Stimulated activated naive CD4-positive, alpha-beta T cell treated with Interleukin-2 at 50 U/mL for 16 hours (primary cell): Measurements from ENCODE around the gene LRRC19.

Source experiments
- DNase-seq: peaks from one replicate; lab custom pipeline; 2025; lab: John Stamatoyannopoulos, UW

Gene LRRC19

DNA sequence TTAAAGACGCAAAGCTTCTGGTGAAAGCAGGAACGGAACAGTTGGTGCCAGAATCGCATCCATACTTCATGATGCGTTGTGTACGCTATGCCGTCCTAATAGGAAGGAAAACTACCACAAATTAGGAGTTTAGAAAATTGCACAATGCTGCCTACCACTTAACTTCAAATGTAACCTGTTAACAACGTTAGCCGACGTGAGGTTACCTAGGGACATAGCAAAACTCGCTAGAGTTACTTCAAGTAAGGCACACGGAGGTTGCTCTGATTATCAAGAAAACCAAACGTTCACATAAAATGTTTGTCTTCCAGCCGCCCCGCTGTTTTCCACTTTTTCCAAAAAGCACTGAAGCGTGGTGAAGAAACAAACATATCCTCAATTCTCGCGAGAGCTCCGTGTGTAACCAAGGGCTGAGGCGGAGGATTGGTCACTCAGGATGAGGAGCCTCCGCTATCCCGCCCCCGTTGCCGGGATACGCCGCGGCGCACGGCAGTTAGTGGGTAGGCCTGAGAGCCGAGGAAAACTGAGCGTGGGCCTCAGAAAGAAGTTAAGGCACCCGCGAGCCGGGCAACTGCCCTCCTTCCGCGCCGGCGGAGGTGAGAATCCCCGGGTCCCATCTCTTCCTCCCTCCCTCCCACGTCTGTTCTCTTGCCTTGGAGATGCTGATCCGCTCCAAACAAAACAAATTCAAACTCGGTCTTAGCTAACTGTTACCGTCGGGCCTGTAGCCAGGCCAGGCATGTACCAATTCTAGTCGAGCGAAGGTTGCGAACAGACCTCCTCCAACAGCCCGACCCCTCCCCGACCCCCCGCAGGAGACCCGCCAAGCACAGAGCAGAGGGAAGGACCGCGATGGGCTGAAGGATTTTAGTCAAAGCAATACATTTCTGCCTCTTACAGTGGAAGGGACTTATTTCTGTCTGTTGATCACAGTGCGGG is 49.3 kb downstream of the LRRC19 start, which contains the start of gene IFT74:
Gene IFT74, plus strand, starts transcription at position 492 of the 939 bp plus-strand sequence. CDS start 5,556 bp downstream, outside the sequence.
- peak; percentile 93 for DNase-seq

DNA sequence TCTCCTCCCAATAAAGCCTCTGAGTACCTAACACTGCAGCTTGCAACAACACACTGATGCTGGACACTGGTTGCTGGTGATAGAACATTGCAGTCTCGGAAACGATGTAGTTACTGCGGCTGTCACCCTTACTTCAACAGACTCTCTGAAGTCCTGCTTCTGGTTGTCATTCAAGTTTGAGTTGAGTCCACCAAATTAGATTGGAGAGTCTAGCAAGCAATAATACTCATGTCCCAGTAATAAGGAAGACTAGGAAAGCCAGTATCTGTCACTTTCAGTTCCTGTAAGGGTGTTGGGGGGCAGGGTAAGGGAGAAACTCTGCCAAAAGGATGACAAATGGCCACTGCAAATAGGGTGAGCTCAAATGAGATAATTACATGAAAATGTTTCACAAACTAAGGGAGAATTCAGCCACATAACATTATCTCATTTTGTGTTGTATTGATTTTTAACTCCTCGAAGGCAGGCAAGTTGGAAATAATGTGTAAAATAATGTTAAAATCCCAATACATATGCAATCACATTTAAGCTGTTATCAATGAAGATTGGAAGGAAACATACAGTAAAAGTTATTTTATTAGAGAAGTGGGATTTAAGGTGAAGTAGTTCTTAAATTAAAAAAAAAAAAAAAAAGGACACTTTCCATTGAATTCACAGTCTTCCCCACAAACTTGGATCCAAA is 50.1 kb downstream of the LRRC19 start:
- DNase-seq: no peak

DNA sequence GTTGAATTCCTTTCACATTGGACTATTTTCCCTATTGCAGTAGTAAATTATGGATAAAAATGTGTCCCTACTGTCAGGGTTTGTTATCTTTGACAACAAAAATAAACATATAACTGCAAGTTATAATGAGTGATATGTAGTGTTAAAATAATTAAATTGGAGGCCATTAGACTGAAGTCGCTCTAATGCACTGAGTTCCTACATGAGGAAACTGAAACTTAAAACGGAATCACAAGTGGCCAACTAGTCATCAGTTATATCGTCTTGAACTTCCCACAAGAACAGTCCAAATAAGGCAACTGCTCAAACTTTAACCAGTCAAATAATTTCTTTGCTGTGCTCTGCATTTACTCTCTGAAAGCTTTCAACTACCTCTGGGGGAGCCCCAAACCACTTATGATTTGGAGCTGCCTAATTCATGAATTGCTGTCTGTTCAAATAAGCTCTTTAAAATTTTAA is 51.4 kb downstream of the LRRC19 start:
- DNase-seq: no peak

DNA sequence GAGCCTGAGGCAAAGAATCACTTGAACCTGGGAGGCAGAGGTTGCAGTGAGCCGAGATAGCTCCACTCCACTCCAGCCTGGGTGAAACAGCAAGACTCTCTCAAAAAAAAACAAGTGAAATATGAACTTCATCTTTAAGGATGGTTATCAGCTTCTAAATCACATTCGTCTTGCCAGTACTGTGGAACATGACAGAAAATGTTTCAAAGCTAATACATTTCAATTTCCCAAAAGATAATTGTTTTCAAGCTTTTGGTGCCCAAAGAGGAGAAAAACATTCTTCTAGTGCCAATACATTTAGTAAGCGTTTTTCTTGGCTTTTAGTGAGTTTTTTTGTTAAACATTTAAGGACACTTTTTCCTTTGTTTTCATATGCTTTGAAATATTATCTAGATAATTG is 53.7 kb downstream of the LRRC19 start:
- no peak for DNase-seq

DNA sequence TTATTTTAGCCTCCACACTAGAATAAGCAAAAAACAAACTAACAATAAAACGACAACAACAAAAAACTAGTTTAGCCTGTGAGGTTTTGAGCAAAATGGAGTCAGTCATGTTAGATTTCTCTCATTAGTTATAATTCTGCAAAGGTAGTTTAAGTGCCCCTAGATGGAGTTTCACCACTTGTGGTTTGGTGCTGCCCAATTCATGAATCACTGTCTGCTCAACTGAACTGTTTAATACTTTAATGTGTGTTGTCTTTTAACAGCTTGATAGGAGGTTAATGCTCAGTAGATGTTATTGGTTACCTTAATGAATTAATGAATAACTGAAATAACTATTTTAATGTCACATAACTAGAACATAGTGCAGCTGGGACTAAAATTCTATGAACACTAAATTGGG is 55.0 kb downstream of the LRRC19 start:
- DNase-seq: no peak

DNA sequence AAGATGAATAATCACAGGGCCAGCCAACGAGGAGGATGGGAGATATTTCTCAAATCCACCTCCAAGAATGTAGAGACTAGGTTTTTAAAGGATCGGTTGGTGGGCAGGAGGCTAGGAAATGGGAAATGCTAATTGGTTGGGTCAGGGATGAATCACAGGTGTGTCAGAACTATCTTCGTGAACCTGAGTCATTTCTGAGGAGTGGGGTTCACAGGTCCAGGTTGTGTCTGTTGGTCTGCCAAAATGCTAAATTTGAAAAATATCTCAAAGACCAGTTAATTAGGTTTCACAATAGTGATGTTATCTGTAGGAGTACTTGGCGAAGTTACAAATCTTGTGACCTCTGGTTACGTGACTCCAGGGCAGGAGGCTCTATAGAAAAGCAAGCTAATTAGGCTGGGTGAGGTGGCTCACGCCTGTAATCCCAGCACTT is 55.8 kb downstream of the LRRC19 start:
- DNase-seq: no peak

DNA sequence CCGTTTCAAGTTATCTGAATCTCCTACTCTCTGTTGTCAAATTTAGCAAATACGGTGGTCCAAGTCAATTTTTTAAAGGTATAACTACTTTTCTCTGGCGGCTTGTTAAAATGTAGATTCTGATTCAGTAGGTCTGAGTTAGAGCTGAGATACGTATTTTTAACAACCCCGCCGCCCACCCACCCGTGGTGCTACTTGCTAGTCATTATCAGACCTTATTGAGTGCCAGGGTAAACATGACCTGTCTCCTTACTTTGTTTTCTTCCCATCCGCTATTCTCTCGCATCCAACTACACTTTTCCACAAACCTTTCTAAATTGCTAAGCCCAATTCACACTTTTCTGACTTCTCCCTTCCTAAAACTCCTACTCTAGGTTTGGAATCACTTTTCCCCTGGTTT is 57.7 kb downstream of the LRRC19 start:
- peak; percentile 32 for DNase-seq

DNA sequence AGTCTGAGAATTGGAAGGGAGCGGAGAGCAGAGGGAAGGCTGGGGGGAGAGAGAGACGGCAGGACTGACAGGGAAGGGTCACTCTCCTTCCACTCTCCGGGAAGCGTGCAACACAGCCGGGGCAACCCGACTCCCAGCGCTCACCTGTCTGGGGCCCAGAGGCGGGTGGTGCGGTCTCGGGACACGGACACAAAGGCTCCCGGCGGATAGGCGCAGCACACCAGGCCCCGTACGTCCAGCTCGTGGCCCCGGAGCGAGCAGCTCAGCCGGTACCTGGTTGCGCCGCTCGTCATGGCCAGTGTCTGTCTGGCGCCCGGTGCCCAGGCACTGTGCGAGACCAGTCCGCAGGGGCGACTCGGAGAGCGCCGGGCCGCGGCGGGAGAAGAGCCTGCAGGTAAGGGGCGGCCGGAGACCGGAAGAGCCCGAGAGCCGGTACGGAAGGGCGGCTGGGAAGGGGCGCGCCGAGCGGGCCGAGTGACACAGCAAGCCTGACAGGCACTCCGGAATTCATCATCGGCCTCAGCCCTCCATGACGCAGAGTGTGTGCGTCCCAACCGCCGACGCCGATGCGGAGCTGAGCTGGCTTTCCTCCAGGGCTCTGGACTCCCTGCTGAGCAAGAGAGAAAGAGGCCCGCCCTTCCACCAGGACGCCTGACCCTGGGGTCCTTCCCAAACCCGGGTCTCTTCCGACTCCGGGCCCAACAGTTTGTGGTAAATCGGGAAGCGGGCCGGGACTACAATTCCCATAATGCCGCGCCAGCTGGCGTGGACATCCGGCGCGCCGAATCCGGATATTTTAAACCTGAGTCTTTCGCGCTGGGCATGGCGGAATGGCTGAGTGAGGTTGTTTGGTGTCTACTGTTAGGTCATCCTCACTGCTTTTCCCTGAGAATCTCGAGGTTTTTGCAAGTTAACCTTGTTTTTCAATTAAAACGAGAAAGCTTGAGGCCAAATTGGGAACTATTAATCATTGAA is 58.4 kb downstream of the LRRC19 start, which contains the start of gene PLAA:
Gene PLAA, minus strand, starts transcription at position 490 of the 975 bp plus-strand sequence. Its CDS starts 197 bp downstream, at position 293.
- DNase-seq: peak; percentile 88

DNA sequence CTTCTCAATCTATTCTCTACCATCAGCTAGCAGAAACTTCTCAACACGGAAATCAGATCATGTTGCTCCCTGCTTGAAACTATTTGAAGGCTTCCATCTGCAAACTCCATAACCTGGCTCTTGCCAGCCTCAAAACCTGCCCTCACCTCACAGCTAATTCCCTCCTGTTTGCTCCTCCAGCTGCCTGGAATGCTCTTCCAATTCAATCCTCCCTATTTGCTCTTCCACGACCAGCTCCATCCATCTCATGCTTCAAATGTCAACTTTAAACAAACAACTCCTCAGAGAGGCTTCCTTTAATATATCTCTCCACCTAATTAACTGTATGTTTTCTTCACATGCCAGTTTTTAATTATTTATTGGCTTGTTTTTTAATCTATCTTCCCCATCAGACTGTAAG is 59.9 kb downstream of the LRRC19 start:
- no peak for DNase-seq
